ENCODE data around the gene SIRT3.
A peak's percentile ranks its signal among the peaks of the same experiment; 100 is the strongest.

SIRT3 gene

DNA sequence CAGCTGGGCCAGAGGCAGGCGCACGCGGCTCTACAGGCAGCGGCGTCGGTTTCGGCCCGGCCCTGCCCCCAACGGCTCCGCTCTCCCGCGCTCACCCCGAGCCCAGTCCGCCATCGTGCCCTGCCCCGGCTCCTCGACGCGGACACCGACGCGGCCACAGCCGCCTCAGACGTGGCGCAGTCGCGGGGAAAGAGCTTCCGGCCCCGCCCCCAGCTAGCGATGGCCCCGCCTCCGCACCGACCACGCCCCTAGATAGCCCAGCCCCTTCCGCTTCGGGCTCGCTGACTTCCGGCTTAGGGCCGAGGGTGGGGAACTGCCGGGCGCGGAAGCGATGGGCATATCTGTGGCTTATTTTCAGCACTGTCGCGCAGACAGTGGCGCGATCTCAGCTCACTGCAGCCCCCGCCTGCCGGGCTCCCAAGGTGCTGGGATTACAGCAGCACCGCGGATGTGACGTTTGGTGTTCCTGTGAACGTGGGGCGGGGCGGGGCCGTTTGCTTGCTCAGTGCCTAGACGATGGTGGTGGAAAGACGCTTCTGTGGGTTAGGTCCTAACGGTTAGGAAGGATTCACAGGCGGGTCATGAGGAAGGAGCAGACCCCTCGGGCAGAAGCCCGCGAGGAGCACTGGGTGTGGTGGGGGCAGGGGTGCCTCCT lies 28.8 kb downstream of the SIRT3 start, which contains the start of the genes BET1L and RIC8A (continued):
- TF ChIP-seq INSM2 (tag by site-specific recombination; IDR thresholded peaks at IDR 0.05) (no peak), ZBTB20 (tag by site-specific recombination; IDR thresholded peaks at IDR 0.05) (no peak; the same call in 1 of the 2 replicates), ZNF24 (tag by site-specific recombination; IDR thresholded peaks at IDR 0.05) (no peak), ZNF350 (tag by site-specific recombination; IDR thresholded peaks at IDR 0.05) (no peak), RBAK (tag by site-specific recombination; IDR thresholded peaks at IDR 0.05) (no peak), TRIM28 (IDR thresholded peaks at IDR 0.05; ENCODE audit: borderline replicate concordance, low read length) (peak; percentile 14; the same call in 1 of the 2 replicates), ZEB2 (tag by site-specific recombination; IDR thresholded peaks at IDR 0.05) (0 out of 2 replicates have a peak, but pooled peaks have one; percentile 31), REPIN1 (tag by site-specific recombination; IDR thresholded peaks at IDR 0.05; ENCODE audit: low read depth) (no peak), ZNF138 (tag by site-specific recombination; IDR thresholded peaks at IDR 0.05; ENCODE audit: borderline replicate concordance) (no peak), ZBTB48 (tag by site-specific recombination; IDR thresholded peaks at IDR 0.05) (no peak), ZNF664 (tag by site-specific recombination; IDR thresholded peaks at IDR 0.05) (no peak), ZNF514 (tag by site-specific recombination; IDR thresholded peaks at IDR 0.05) (no peak), ZNF558 (tag by site-specific recombination; IDR thresholded peaks at IDR 0.05) (no peak), ZXDB (tag by site-specific recombination; IDR thresholded peaks at IDR 0.05) (no peak; the same call in 1 of the 2 replicates), BCL11A (tag by site-specific recombination; IDR thresholded peaks at IDR 0.05; ENCODE audit: low read depth) (no peak), ZNF132 (tag by site-specific recombination; IDR thresholded peaks at IDR 0.05; ENCODE audit: borderline replicate concordance) (no peak), ZNF510 (tag by site-specific recombination; IDR thresholded peaks at IDR 0.05; ENCODE audit: insufficient replicate concordance) (no peak), ZNF473 (tag by site-specific recombination; IDR thresholded peaks at IDR 0.05) (no peak), EGR2 (tag by site-specific recombination; IDR thresholded peaks at IDR 0.05; ENCODE audit: low read depth) (peak; percentile 23; the same call in 1 of the 2 replicates)
- TF ChIP-seq, protein P1, sequence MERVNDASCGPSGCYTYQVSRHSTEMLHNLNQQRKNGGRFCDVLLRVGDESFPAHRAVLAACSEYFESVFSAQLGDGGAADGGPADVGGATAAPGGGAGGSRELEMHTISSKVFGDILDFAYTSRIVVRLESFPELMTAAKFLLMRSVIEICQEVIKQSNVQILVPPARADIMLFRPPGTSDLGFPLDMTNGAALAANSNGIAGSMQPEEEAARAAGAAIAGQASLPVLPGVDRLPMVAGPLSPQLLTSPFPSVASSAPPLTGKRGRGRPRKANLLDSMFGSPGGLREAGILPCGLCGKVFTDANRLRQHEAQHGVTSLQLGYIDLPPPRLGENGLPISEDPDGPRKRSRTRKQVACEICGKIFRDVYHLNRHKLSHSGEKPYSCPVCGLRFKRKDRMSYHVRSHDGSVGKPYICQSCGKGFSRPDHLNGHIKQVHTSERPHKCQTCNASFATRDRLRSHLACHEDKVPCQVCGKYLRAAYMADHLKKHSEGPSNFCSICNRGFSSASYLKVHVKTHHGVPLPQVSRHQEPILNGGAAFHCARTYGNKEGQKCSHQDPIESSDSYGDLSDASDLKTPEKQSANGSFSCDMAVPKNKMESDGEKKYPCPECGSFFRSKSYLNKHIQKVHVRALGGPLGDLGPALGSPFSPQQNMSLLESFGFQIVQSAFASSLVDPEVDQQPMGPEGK (tag by site-specific recombination; IDR thresholded peaks at IDR 0.05), result peak; percentile 71
- TF ChIP-seq, protein P2, sequence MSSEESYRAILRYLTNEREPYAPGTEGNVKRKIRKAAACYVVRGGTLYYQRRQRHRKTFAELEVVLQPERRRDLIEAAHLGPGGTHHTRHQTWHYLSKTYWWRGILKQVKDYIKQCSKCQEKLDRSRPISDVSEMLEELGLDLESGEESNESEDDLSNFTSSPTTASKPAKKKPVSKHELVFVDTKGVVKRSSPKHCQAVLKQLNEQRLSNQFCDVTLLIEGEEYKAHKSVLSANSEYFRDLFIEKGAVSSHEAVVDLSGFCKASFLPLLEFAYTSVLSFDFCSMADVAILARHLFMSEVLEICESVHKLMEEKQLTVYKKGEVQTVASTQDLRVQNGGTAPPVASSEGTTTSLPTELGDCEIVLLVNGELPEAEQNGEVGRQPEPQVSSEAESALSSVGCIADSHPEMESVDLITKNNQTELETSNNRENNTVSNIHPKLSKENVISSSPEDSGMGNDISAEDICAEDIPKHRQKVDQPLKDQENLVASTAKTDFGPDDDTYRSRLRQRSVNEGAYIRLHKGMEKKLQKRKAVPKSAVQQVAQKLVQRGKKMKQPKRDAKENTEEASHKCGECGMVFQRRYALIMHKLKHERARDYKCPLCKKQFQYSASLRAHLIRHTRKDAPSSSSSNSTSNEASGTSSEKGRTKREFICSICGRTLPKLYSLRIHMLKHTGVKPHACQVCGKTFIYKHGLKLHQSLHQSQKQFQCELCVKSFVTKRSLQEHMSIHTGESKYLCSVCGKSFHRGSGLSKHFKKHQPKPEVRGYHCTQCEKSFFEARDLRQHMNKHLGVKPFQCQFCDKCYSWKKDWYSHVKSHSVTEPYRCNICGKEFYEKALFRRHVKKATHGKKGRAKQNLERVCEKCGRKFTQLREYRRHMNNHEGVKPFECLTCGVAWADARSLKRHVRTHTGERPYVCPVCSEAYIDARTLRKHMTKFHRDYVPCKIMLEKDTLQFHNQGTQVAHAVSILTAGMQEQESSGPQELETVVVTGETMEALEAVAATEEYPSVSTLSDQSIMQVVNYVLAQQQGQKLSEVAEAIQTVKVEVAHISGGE (tag by site-specific recombination; conservative IDR thresholded peaks at IDR 0.05; ENCODE audit: low read depth), result peak; percentile 97
- TF ChIP-seq, protein P3, sequence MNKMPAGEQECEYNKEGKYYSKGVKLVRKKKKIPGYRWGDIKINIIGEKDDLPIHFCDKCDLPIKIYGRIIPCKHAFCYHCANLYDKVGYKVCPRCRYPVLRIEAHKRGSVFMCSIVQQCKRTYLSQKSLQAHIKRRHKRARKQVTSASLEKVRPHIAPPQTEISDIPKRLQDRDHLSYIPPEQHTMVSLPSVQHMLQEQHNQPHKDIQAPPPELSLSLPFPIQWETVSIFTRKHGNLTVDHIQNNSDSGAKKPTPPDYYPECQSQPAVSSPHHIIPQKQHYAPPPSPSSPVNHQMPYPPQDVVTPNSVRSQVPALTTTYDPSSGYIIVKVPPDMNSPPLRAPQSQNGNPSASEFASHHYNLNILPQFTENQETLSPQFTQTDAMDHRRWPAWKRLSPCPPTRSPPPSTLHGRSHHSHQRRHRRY (tag by site-specific recombination; IDR thresholded peaks at IDR 0.05), result no peak
- TF ChIP-seq, protein P4, sequence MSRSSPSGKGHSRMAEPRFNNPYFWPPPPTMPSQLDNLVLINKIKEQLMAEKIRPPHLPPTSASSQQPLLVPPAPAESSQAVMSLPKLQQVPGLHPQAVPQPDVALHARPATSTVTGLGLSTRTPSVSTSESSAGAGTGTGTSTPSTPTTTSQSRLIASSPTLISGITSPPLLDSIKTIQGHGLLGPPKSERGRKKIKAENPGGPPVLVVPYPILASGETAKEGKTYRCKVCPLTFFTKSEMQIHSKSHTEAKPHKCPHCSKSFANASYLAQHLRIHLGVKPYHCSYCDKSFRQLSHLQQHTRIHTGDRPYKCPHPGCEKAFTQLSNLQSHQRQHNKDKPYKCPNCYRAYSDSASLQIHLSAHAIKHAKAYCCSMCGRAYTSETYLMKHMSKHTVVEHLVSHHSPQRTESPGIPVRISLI (tag by site-specific recombination; IDR thresholded peaks at IDR 0.05), result no peak
- TF ChIP-seq, protein P5, sequence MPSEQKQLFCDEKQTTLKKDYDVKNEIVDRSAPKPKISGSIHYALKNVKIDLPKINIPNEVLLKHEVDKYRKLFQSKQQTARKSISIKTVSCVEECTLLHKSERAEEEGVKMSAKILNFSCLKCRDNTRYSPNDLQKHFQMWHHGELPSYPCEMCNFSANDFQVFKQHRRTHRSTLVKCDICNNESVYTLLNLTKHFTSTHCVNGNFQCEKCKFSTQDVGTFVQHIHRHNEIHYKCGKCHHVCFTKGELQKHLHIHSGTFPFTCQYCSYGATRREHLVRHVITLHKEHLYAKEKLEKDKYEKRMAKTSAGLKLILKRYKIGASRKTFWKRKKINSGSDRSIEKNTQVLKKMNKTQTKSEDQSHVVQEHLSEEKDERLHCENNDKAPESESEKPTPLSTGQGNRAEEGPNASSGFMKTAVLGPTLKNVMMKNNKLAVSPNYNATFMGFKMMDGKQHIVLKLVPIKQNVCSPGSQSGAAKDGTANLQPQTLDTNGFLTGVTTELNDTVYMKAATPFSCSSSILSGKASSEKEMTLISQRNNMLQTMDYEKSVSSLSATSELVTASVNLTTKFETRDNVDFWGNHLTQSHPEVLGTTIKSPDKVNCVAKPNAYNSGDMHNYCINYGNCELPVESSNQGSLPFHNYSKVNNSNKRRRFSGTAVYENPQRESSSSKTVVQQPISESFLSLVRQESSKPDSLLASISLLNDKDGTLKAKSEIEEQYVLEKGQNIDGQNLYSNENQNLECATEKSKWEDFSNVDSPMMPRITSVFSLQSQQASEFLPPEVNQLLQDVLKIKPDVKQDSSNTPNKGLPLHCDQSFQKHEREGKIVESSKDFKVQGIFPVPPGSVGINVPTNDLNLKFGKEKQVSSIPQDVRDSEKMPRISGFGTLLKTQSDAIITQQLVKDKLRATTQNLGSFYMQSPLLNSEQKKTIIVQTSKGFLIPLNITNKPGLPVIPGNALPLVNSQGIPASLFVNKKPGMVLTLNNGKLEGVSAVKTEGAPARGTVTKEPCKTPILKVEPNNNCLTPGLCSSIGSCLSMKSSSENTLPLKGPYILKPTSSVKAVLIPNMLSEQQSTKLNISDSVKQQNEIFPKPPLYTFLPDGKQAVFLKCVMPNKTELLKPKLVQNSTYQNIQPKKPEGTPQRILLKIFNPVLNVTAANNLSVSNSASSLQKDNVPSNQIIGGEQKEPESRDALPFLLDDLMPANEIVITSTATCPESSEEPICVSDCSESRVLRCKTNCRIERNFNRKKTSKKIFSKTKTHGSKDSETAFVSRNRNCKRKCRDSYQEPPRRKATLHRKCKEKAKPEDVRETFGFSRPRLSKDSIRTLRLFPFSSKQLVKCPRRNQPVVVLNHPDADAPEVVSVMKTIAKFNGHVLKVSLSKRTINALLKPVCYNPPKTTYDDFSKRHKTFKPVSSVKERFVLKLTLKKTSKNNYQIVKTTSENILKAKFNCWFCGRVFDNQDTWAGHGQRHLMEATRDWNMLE (tag by site-specific recombination; conservative IDR thresholded peaks at IDR 0.05; ENCODE audit: low read depth), result peak; percentile 63
